GM19025 (cell line): Measurements from ENCODE around the gene FOXK2.
A peak's percentile ranks its signal among the peaks of the same experiment; 100 is the strongest.

Experiments
- ATAC-seq: cut with Tn5 transposase; IDR thresholded peaks from one replicate; pipeline ENCODE4 v1.9.1; 2021; ENCODE audit warnings: mild to moderate bottlenecking, low read depth, moderate library complexity; ENCODE audit not compliant: unreplicated experiment

The FOXK2 gene

GRCh38 chr17:82518826-82519810, at the start of gene FOXK2:
Gene FOXK2, plus strand, starts transcription at chr17:82519732. Its CDS starts 157 bp downstream, at chr17:82519889.
- ATAC-seq: peak; percentile 93

GRCh38 chr17:82470065-82470464, 49.5 kb upstream of the FOXK2 start:
- no peak for ATAC-seq

GRCh38 chr17:82474223-82475010, 45.1 kb upstream of the FOXK2 start:
- no peak for ATAC-seq

- no peak for ATAC-seq
Observed at GRCh38 chr17:82475458-82475857, 44.1 kb upstream of the FOXK2 start.

- ATAC-seq: no peak
Observed at GRCh38 chr17:82477934-82478333, 41.6 kb upstream of the FOXK2 start.

GRCh38 chr17:82479602-82480001, 39.9 kb upstream of the FOXK2 start:
- ATAC-seq: no peak

- ATAC-seq: no peak
Observed at GRCh38 chr17:82480318-82480717, 39.2 kb upstream of the FOXK2 start.

GRCh38 chr17:82483204-82483660, 36.3 kb upstream of the FOXK2 start:
- no peak for ATAC-seq

GRCh38 chr17:82483836-82484235, 35.7 kb upstream of the FOXK2 start:
- ATAC-seq: no peak

GRCh38 chr17:82486231-82487094, 33.1 kb upstream of the FOXK2 start:
- no peak for ATAC-seq

- ATAC-seq: no peak
Observed at GRCh38 chr17:82487910-82488309, 31.6 kb upstream of the FOXK2 start.

- ATAC-seq: no peak
Observed at GRCh38 chr17:82489117-82489516, 30.4 kb upstream of the FOXK2 start.

- ATAC-seq: no peak
Observed at GRCh38 chr17:82489851-82490511, 29.6 kb upstream of the FOXK2 start.

GRCh38 chr17:82490512-82491195, 28.9 kb upstream of the FOXK2 start:
- ATAC-seq: no peak

- no peak for ATAC-seq
Observed at GRCh38 chr17:82491196-82491530, 28.4 kb upstream of the FOXK2 start.

GRCh38 chr17:82491533-82491932, 28.0 kb upstream of the FOXK2 start:
- no peak for ATAC-seq

GRCh38 chr17:82492643-82493225, 26.8 kb upstream of the FOXK2 start:
- ATAC-seq: no peak

- no peak for ATAC-seq
Observed at GRCh38 chr17:82493226-82493781, 26.2 kb upstream of the FOXK2 start.
